AG08395 (cell line): ENCODE data around the gene AGTRAP.
A peak's percentile ranks its signal among the peaks of the same experiment; 100 is the strongest.

ENCODE experiments used
- DNase-seq: peaks from one replicate; pipeline ENCODE4 v3.0.0; 2012; ENCODE audit warnings: mixed read lengths, low spot score

The AGTRAP gene

DNA sequence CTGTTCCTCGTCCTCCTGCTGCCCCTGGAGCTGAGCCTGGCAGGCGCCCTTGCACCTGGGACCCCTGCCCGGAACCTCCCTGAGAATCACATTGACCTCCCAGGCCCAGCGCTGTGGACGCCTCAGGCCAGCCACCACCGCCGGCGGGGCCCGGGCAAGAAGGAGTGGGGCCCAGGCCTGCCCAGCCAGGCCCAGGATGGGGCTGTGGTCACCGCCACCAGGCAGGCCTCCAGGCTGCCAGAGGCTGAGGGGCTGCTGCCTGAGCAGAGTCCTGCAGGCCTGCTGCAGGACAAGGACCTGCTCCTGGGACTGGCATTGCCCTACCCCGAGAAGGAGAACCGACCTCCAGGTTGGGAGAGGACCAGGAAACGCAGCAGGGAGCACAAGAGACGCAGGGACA lies 29.6 kb upstream of the AGTRAP start:
- DNase-seq: no peak

DNA sequence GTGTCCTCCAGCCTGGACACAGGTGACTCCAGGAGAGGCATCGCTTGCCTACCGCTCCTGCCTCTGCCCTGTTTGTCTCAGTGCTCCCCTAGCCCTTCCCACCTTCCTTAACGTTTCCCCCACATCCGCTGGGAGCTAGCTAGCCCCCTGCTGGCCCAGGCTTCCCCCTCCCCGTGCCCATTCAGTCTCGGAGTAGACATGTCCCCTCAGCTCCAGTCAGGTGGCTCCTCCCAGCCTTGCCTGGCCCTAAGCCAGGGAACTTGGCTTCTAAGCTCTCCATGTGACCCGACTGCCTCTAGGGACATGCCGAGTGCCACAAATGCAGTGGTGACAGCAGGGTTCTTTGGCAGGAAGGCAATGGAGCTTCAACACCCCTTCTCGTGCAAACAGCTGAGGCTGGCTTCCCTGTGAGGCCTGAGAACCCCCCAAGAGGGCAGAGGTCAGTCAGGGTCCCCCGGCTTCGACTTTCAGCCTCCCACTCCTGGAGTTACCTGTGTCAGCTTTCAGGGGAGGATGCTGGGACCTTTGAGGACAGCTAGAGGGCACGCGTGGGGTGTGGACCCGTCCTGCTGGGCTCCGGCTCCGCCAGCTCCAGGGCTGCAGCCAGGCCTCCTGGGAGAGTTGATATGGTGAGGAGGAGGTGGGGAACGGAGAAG lies 28.2 kb upstream of the AGTRAP start:
- DNase-seq: no peak

DNA sequence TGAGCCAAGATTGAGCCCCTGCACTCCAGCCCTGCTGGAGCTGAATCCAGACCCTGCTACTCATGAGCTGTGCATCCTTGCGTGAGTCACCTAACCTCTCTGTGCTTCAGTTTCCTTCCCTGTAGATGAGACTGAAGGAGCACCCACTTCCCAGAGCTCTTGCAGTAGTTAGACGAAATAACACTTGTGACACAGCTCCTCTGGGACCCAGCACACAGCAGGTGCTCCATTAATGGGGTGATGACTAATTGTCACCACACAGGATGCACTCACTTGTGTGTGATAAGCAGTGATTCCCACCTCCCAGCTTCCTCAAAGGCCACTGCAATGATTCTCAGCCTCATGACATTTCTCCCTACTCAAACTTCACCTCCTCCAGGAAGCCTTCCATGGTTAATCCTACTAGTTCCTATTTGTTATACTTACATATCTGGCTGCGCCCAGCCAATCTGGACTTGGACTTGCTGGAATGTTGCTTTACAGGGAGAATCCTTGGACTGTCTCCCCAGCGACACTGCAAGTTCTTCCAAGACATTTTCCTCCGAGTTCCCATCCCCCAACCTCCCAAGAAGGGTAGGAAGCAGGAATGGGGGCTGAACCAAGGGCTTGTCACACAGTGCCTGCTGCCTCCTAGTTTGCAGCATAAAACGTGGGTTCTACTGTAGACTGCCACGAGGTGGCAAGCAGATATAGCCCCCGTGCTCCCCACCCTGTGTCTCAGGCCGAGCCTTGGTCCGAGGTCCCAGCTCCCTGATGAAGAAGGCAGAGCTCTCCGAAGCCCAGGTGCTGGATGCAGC lies 27.2 kb upstream of the AGTRAP start:
- no peak for DNase-seq

DNA sequence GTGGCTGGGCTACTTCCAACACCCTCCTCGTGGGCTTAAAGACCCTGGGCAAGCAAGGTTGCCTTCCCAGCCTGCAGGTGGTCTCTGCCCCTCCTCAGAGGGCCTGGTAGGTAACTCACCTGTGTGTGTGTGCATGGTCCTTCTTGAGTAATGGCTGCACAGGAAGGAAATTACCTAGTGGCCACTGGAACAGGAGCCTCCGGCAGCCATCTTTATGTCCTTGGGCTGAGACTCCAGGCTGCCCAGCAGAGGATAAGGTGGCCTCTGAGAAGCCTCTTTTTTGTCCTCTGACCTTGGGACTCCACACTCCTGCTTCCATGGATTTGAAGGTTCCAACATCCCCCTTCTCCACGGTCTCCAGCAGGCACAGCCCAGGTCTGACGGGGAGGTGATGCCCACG lies 24.4 kb upstream of the AGTRAP start:
- no peak for DNase-seq

DNA sequence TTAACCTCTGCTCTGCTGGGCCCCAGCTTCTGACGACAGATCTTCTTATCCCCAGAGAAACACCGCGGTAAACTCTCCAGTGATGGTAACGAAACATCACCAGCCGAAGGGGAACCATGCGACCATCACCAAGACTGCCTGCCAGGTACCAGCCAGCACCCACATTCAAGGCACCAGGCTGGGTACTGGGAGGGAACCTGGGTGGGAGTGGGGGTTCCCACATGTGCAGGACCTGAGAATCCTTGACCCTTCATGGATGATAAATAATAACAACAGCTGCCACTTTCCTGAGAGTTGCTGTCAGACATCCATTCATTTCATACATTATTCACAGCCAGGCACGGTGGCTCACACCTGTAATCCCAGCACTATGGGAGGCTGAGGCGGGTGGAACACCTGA lies 23.7 kb upstream of the AGTRAP start:
- no peak for DNase-seq

DNA sequence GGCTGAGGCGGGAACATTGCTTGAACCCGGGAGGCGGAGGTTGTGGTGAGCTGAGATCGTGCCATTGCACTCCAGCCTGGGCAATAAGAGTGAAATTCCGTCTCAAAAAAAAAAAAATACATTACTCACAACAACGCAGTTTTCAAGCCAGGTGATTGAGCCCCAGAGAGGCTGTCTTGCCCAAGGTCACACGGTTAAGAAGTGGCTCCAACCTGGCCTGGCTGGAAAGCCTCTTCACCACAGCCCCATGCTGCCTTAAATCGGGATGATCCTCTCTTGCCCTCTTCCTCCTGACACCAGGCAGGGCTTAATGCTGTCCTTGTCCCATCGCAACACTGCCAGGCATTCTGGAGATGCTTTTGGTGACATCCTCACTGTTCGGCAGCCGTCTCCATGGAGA lies 22.8 kb upstream of the AGTRAP start:
- no peak for DNase-seq

DNA sequence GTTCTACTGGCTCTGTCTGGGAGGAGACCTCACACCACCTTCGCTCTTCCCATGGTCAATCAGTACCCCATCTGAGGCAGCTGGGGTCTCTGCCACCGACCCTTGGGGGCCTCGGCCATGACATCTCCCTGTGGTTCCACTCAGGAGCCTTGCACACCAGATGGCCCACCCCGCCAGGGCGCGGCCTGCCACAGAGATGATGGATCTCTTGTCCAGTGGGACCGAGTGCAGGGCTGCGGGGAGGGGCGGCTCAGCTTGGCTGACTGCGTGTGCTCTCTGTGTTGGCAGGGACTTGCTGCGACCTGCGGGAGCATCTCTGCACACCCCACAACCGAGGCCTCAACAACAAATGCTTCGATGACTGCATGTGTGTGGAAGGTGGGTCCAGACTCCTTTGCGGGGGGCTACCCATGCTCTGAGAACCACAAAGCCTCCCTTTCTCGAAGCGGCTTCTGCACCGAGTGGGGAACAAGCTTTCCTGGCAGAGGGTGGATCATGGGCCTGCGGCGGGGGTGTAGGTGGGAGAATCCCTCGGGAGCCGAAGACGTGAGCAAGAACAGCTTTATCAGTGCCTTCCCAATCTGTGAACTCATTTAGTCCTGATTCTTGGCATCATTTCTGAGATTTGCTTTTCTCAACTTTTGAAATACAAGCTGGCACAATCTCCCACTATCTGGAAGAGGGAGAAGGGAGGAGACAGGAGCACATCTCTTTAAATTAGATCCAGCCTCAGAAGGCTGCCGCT lies 20.9 kb upstream of the AGTRAP start:
- DNase-seq: no peak

DNA sequence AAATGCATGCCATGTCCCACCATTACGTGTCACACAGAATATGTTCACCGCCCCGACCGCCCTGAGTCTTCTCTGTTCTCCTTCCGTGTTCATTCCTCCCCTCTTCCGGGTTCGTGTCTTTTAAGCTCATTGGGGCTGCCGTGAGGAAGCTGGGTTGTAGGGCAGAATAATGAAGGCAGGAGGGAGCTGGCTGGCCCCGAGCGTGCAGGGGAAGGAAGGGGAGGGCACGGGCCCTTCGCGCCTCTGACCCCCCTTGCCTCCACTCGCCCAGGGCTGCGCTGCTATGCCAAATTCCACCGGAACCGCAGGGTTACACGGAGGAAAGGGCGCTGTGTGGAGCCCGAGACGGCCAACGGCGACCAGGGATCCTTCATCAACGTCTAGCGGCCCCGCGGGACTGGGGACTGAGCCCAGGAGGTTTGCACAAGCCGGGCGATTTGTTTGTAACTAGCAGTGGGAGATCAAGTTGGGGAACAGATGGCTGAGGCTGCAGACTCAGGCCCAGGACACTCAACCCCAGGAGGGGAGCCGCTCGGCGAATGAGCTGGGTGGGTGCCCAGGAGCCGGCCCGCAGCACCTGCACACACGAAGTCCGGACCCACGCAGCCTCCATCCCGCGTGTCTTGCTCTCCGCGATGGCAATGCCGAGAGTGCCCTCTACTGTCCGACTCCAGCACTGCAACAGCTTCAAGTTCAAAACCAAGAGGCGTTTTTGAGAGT lies 16.5 kb upstream of the AGTRAP start:
- DNase-seq: peak; percentile 66

DNA sequence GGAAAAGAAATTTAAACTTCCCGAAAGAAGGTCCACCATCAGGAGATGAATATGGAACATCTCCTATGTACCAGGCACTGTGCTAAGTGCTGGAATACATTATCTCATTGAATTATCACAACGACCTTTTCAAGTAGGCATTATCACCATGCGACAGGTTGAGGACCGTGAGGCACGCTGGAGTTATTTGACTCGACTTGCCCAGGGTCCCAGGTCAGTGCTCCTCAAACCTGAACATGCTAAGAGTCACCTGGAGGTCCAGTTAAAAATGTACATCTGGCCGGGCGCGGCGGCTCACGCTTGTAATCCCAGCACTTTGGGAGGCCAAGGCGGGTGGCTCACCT lies 15.9 kb upstream of the AGTRAP start:
- DNase-seq: no peak

DNA sequence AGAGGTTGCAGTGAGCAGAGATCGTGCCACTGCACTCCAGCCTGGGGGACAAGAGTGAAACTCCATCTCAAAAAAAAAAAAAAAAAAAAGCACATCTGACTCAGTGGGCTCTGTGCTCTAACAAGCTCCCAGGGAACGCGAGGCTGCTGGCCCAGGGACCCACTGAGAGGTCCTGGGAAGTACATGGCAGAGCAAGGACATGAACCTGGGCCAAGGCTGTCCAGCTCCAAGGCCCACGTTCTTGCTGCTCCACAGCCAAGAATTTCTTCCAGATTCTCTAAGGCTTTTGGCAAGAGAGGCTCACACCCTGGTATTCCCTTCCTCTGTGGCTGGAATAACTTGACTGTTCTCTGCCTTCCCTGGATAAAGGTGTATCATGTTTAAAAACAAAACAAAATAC lies 15.4 kb upstream of the AGTRAP start:
- DNase-seq: no peak

DNA sequence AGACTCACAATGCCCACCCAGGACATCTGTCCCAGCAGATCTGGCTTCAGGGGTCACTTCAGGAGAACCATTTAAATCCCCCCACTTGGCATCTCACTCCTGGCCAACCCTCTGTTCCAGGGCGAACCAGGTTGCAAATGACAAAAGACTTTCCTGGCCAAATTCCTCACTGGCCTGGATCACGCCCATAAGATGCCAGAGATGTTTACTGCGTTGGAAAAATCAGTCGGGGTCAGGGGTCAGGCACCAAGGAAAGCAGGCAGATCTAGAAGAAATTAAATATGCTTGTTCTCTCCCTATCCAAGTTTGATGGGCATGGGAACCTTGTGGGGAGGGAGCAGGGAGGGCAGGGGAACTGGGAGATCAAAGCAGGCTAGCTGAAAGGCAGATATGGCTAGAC lies 14.6 kb upstream of the AGTRAP start:
- DNase-seq: no peak

DNA sequence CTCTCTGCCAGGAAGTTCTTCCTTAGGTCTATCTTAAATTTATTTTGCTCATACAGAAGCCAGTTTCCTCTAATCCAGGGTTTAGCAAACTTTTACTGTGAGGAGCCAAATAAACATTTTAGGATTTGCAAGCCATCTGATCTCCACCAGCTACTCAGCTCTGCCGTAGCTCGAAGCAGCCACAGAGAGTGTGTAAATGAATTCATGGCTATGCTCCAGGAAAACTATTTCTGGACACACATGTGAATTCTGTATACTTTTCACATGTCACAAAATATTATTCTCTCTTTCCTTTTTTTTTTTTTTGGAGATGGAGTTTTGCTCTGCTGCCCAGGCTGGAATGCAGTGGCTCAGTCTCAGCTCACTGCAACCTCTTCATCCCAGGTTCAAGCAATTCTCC lies 13.4 kb upstream of the AGTRAP start:
- no peak for DNase-seq

DNA sequence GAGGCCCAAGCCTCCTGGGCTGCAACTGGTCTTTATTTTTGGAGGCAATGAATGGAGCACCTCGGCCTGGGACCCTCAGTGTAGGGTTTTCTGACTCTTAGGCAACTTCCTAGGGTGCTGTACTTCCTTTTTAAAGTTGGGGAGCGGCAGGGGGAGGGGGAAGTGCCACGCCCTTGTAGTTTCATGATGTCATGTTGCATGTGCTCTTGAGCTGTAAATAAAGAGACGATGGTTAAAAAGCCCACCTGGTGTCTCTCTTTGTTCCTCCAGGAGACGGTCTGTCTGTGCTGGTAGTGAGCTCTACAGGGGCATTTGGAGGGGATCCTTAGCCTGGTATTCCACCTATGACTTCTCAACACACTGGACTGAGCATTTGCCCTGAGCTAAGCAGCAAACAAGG lies 10.3 kb upstream of the AGTRAP start:
- DNase-seq: no peak

DNA sequence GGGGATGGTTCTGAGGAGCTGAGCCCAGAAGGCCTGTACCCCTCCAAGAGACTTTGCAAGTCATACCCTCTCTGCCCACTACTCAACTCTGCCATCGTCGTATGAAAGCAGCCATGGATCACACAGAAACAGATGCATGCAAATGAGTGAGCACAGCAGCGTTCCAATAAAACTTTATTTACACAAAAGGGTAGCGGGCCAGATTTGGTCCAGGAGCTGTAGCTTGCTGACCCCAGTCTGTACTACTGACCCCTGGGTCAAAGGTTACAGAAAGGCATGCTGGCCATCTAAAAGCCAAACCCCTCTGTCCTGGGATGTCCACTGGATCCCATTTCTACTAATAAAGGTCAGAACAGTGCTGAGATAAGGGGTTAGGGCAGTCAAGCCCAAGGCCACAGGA lies 8.8 kb upstream of the AGTRAP start:
- DNase-seq: no peak

DNA sequence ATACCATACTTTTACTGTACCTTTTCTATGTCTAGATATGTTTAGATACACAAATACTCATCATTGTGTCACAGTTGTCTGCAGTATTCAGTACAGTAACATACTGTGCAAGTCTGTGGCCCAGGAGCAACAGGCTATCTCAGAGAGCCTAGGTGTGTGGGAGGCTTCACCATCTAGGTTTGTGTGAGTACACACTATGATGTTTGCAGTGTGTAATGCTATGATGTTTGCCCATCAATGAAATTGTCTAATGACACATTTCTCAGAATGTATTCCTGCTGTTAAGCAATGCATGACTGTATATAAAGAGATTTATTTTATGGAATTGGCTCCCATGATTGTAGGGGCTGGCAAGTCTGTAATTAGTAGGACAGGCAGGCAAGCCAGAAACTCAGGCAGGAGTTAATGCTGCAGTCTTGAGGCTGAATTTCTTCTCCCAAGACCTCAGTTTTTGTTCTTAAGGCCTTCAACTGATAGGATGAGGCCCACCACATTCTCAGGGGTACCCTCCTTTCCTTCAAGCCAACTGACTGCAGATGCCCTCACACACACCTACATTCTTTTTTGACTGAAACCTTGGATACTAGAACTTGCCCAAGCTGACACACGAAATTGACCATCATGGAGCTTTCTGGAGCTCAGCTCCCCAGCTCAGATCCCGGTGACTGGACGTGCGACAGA lies 7.7 kb upstream of the AGTRAP start:
- no peak for DNase-seq

DNA sequence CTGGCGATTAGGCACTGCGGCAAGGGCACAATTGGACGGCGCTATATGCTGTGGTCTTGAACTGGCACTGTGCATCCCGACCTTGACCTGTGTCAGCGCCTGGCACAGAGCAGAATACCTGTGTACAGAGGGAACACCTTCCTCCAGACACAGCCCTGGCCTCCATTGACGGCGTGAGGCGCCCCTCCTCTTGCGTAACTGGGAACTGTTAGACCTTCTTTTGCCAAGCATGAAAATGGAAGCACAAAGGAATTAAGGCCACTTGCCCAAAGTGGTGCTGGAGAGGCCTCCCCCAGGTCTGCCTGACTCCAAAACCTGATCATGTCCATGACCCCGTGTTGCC lies 6.8 kb upstream of the AGTRAP start:
- no peak for DNase-seq

DNA sequence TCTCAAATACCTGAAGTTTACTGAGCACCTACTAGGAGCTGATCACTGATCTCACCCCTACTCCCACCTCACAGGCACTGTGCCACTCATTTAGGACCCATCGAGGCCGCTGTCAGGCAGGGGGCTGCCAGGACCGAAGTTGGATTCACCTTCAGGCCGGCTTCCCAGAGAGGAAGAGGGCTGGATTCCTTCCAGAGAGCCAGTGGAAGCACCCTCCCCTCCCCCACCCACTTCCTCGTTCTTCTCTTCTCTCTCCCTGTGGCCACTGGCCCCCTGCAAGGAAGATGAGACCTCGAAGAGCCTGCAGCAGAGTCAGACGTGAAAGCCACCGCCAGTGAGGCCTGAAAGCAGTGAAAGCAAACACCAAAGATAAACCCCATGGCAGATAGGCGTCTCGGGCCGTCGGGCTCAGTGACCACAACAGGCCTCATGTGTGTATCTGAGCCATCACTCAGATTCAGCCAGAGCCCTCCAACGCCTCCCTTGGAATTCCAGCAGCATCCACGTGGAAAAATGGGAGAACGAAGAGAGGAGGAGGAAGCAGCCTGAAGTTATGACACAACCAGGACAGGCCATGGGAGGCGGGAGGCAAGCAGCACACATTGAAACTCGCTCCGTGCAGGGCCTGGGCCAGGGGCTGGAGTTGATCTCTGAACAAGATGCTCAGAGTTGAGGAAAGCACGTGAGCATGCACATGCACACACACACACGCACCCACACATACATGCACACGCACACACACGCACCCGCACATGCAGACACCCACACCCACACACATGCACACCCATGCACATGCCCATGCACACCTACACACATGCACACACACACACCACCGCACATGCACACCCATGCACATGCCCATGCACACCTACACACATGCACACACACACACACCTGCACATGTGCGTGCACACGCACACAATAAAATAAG lies 6.2 kb upstream of the AGTRAP start:
- no peak for DNase-seq

DNA sequence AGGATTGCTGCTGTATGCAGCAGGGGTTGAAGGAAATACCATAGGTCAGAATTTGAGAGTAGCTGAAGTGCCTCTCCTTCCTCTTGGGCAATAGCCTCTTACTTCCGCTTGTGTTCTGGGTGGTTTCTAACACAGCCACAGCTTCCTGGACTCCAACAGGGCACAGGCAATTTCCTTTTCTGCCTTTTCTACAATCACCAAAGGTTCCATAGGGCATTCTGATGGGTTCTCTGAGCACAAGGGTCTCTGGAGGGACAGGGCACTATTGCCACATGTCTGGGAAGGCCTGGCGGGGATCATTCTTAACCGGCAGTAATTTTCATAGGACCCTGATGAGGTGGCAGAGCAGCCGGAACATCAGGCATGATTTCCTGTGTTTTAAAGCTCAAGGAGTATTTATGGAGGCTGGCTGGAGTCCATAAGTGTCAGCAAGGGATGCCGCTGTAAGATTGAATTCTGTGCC lies 5.5 kb upstream of the AGTRAP start:
- DNase-seq: peak; percentile 66

DNA sequence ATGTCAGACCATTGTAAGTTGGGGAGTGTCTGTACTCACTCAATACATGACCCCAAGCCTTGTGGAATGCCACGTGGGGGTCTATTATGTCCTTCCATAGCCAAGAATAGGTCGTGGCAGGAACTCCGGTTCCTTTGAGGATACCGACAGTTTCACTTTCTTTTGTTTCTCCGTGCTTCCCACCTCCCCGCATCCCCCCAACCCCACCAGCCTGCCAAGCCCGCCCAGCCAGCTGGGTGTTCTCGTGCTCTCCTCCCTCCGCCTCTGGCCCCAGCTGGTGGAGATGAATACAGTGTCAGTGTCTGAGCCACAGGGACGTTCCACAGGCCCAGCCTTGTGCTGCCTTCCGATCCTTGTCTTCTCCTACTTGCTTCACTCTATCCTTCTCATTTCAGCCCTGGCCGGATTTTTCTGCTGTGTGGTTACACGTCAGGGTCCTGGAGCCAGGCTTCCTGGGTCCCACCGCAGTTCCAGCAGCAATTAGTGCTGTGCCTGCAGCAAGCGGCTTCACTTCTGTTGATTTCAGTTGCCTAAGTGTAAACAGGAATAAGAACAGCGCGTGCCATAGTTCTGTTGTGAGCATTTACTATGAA lies 4.1 kb upstream of the AGTRAP start:
- DNase-seq: peak; percentile 81

DNA sequence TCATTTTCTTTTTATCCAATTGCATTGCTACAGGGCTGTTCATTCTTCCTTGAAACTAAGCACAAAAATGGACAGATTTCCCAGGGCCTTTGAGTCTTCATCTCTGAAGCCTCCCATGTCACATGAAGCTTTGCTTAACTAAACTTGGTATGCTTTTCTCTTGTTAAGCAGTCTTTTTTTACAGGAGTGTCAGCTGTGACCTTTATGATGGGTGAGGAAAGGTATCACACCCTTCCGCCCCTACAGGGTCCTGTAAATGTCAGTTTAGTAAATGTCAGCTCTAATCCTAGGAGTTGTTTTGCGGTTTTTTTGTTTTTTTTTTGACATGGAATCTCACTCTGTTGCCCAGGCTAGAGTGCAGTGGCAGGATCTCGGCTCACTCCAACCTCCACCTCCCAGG lies 2.6 kb upstream of the AGTRAP start:
- DNase-seq: no peak

DNA sequence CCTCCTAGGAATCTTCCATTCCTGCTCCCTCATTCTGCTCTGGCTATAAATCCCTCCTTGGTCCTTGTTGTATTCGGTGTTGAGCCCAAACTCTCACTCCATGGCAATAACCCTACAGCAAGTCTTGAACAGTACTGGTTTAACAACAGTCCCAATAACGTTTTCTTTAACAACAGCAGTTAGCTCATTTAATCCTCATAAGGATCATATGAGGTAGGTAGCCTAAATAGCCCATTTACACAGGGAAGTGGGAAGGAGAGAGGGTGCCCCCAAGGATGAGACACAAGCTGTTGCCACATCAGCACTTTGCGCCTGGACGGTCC lies 444 bp upstream of the AGTRAP start:
- DNase-seq: no peak
